NCI-H446 treated with DMSO at 0.1 percent for 48 hours (cell line): ENCODE measurements around the gene STMN3.
"Not testable (repeated sequence)": the region's sequence is repeated elsewhere in the genome, so short reads cannot be mapped to it uniquely, and the experiment has no call there.

Experiments
- DNase-seq: peaks from one replicate; lab custom pipeline; 2025; lab: John Stamatoyannopoulos, UW

Gene STMN3

DNA sequence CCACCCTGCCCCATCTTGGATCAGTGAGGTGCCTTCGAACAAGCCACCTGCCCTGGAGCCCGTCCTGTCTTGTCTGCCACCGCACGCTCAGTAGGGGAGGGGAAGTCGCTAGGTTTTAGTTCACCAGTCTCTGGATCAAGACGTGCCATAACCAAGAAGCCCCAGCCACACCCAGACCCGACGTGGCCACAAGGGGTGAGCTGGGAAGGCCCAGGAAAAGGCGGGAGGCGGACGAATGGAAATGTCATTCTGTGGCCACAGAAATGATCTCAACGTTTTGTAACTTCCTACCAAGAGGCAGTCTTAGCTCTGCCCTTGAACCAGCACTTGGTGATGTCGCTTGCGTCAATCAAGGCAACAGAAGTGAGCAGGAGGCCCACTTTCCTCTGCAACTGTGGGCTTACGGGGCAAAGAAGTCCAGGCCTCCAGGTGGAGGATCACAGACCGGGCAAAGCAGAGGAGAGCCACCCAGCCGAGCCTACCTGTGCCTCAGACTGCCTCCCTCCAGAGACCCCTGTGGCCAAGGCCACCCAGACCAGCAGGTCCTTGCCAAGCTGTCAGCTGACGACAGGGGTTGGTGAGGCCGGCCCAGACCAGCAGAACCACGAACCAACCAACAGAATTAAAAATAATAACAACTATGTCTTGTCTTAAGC is 40.8 kb downstream of the STMN3 start:
- no peak for DNase-seq

DNA sequence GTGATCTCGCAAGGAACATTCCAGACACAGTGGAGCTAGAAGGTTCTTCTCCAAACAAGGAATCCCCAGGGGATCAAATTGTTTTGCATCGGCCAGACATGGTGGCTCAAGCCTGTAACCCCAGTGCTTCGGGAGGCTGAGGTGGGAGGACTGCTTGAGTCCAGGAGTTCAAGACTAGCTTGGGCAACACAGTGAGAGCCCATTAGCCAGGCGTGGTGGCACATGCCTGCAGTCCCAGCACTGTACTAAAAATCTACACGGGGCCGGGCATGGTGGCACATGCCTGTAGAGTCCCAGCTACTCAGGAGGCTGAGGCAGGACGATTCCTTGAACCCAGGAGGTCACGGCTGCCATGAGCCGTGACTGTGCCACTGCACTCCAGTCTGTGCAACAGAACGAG is 41.6 kb downstream of the STMN3 start:
- no peak for DNase-seq

GRCh38 chr20:63610581-63611435 is 42.4 kb downstream of the STMN3 start:
- DNase-seq = no peak

- no peak for DNase-seq
Observed at GRCh38 chr20:63606686-63607085, 46.5 kb downstream of the STMN3 start.

GRCh38 chr20:63602321-63602720 is 50.9 kb downstream of the STMN3 start:
- DNase-seq = no peak

DNA sequence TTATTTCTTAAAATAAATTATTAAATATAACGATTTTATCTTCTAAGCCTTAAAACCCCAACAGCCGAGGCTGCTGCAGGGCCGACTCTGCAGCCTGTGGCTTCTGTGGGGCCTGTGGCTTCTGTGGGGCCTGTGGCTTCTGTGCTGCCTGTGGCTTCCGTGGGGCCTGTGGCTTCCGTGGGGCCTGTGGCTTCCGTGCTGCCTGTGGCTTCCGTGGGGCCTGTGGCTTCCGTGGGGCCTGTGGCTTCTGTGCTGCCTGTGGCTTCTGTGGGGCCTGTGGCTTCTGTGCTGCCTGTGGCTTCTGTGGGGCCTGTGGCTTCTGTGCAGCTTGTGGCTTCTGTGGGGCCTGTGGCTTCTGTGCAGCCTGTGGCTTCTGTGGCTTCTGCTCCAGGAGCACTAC is 51.5 kb downstream of the STMN3 start:
- DNase-seq = not testable (repeated sequence)

DNA sequence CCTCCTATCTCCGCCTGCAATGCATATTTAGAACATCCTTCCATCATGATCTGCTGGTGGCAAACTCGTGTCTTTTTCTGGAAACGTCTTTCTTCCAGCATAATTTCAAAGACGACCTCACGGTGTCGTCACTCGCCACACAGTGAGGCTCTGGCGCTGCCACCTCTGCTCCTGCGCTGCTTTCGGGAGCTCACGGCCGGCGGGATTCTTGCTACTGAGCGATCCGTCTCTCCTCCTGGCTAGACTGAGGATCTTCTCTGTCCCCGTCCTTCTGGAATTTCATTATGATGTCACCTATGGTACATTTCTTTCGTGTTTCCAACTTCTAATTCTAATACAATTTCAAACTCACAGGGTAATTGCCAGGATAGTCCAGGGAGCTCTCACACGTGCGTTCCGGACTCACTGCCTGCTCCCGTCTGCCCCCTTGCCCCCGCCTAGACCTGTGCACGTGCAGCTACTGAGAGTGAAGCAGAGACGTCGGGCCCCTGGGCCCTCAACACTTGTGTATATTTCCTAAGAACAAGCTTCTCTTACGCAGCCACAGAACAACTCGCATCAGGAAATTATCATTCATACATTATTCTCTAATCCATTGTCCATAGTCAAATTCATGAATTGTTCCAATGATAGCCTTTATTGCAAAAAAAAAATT is 53.7 kb downstream of the STMN3 start:
- DNase-seq = no peak

DNA sequence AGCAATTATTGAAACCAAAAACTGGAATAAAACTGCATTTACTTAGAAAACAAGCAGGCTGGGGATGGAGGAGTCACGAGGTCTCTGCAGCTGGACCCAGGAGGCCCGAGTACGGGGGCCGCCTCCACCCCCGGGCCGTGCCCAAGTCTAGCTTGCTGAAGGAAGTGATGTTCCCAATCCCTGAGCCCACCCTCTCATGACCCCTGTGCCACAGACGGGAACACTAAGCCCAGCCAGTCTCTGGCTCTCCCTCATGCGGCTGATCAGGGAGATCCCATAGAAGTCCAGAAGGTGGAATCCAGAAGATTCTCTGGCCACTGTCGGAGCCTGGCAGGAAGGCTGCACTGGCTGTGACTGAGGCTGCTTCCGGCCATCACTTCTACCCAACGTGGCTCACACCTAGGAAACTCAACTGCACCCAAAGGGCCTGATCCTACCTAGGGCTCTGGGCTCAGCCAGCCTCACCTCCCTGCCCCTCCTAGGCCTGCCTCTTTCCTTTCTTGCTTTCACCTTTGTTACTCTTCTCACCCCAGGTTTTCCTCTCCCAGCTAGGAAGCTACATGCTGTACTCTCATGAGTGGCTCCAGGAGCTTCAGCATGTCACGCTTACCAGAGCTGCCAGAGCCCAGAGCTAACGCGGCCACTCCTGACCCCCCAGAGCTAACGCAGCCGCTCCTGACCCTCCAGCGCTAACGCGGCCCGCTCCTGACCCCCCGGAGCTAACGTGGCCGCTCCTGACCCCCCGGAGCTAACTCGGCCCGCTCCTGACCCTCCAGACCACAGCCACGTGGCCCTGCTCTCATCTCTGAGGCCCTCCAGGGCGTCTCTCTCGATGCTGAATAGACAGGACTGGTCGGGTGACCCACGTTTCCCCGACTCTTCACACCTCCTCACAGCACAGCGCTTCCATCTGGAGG is 54.5 kb downstream of the STMN3 start:
- DNase-seq = no peak

DNA sequence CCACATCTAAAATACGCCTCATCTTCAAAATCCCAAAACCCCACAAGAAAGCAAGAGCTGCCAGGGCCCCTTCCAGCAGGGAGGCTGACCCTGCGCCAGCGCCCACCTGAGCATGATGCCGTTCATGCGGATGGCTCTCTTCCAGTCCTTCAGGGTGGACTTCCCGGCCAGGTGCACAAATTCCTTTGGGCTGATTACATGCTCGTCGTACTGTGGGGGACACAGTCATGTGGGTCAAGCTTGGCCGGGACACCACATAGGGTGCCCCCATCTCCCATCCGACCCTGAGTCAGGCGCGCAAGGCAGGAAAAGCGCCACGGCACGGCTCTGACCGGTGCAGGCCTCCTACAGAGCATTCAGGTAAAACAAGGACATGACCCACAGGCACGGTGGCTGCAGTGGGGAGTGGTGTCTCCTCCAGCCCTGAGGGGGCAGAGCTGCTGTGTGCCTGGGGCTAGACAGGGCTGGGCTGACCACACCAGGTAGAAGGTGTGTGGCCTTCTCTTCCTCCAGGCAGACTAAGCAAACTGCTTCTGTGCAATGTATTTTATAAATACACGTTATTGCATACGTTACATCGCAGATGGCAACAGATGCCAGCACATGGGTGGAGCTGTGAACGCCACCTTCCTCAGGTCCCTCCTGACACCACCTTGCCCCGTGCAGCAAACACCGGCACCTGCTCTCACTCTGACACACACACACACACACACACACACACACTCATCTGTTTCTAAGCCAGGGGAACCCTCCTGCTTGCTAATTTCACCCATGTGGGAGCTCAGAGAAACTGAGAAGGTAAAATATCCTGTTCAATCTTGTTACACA is 55.4 kb downstream of the STMN3 start:
- no peak for DNase-seq

DNA sequence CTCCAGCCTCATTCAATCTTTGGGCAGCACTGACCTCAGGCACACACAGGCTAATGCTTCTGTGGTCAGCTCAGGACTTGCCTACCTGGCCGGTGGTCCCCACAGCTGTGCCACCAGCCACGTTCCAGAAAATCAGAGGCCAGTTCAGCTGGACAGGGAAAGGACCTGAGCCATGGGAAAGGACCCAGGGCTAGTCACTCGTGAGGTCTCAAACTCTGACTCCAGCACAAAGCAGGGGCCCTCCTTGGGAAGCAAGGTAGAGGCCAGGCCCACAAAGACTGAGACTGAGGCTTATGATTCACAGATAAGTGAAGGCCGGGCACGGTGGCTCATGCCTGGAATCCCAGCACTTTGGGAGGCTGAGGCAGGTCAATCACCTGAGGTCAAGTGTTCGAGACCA is 56.8 kb downstream of the STMN3 start:
- DNase-seq = no peak

DNA sequence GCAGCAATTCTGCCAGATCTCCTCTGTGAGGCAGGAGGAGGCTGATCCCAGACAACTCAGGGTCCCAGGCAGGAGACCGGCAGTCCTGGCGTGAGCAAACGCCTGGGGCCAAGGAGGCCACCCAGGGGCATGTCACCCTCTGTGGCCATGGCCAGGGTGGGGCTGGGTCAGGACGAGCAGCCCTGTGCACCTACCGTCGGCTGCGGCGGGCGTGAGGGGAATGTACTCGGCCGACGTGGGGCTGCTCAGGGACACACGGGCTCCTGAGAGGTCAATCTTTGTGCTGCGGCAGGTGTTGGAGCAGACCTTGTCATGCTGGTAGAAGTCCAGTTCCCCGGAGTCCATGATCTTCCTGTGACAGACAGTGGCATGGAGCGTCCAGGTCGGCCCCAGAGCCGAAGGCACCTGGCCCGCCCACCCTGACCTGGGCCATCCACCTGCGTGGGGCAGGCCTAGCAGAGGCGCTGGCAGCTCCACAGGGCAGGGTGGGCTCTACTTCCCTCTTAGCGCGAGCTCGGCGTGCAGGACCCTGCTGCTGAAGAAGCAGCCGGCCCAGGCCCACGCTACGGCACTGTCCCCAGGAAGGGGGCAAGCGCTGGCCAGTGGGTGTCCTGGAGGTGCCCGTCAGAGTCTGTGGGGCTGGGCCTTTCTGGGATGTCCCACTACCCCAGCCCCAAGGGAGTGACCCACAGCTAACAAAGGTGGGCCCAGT is 57.7 kb downstream of the STMN3 start:
- no peak for DNase-seq

DNA sequence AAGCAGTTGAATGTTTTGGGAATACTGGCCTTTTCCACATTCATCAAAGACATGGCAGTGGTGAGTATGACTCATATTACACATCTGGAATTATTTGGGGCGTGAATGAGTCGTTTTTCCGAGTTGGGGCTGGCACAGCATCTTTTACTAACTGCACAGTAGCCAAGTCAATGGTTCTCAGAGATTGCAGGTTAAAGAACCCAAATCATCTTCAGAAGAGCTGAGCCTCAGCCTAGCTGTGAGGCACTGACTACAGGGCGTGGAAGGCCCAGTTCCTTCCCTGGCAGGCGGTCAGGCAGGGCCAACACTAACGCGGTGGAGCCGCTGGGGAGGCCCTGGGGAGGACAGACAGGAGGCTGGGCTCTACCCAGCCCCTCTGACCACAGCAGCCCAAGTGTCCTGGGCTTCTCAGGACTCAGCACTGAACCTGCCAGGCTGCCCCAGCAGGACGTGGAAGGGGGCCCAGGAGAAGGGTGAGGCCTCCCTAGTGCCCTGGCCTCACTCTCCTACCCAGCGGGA is 59.1 kb downstream of the STMN3 start:
- DNase-seq = no peak

DNA sequence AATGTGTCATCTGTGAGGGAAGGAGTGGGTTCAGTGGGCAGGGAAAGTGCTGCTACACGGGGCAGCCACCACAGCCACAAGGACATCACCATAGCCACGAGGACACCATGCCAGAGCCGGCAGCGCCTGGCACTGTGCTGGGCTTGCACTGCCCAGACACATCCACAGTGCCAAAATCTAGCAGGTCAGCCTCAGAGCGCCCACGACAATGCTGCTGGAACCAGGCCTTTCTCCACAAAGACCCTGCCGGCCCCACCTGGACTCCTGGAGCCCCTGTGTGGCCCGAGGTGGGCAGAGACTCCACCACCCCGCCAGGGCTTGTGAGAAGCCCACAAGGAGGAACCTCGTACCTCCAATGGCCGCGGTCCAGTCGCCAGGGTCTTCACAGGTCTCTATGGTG is 60.6 kb downstream of the STMN3 start:
- DNase-seq = no peak

GRCh38 chr20:63591786-63592355 is 61.4 kb downstream of the STMN3 start:
- no peak for DNase-seq

- DNase-seq = no peak
Observed at GRCh38 chr20:63591147-63591533, 62.1 kb downstream of the STMN3 start.

DNA sequence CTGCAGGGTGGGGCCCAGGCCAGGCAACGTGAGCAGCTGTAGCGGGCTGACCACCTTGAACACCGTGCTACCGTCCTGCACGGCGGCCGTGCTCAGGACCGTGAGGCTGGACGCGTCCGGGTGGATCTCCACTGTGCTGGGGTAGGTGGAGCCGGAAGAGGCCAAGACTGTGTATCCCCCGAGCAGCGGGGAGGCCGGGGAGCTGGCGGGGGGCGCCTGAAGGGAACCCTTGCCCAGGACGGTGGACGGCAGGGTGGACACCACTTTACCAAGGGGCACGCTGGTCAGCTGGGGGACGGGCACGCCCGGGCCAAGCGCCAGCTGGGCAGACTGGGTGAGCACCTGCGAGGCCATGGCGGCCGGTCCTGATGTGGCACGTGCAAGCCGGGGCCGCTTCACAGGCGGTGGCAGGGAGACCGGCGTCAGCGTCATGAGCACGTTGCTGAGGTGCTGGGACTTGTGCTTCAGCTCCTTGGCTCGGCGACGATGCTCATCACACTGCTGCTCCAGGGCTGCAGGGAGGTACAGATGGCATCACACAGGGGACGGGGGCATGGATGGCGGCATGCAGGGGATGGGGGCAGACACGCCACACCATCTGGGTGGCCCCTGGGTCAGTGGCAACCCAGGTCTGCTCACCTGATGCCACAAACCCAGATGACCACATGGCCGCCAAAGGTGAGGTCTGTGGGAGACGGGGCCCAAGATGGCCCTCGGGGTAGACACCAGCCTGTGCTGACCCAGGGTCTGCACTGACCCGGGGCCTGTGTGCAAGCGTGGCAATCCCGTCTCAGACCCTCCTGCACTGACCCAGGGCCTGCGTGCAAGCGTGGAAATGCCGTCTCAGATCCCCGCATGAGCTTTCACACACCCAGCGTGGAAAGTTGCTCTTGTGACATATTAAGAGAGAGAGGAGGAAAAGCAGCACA is 62.7 kb downstream of the STMN3 start:
- DNase-seq = no peak
